HG03025 (cell line): ENCODE results near the gene LCN2.

ENCODE experiments used
- ATAC-seq: cut with Tn5 transposase; IDR thresholded peaks from one replicate; pipeline ENCODE4 v1.9.1; 2021; ENCODE audit warnings: mild to moderate bottlenecking, moderate library complexity; ENCODE audit not compliant: unreplicated experiment, low FRiP score

The LCN2 gene

GRCh38 chr9:128146591-128147120 is 2.6 kb upstream of the LCN2 start:
- ATAC-seq = no peak

GRCh38 chr9:128148509-128149000 is 698 bp upstream of the LCN2 start:
- ATAC-seq = no peak

- ATAC-seq = no peak
Observed at GRCh38 chr9:128149951-128150593, 819 bp downstream of the LCN2 start.

GRCh38 chr9:128150594-128151308 is 1.5 kb downstream of the LCN2 start:
- no peak for ATAC-seq

GRCh38 chr9:128151309-128152132 is 2.3 kb downstream of the LCN2 start:
- no peak for ATAC-seq

GRCh38 chr9:128152133-128153059 is 3.1 kb downstream of the LCN2 start:
- ATAC-seq = no peak

GRCh38 chr9:128153060-128153946 is 4.0 kb downstream of the LCN2 start:
- no peak for ATAC-seq

- ATAC-seq = no peak
Observed at GRCh38 chr9:128153947-128154695, 4.9 kb downstream of the LCN2 start.

- no peak for ATAC-seq
Observed at GRCh38 chr9:128155736-128156500, 6.7 kb downstream of the LCN2 start.

- peak; percentile 6 for ATAC-seq
Observed at GRCh38 chr9:128159522-128159783, 10.2 kb downstream of the LCN2 start.

GRCh38 chr9:128159784-128160602 is 10.7 kb downstream of the LCN2 start, which contains the start of gene BBLN:
BBLN (plus strand) TSS chr9:128160265; CDS start chr9:128160408, 143 bp downstream.
- ATAC-seq = peak; percentile 76

GRCh38 chr9:128160603-128160987 is 11.3 kb downstream of the LCN2 start:
- no peak for ATAC-seq

GRCh38 chr9:128161215-128161902 is 12.1 kb downstream of the LCN2 start:
- ATAC-seq = no peak

GRCh38 chr9:128162215-128163026 is 13.2 kb downstream of the LCN2 start:
- ATAC-seq = no peak

GRCh38 chr9:128163027-128163515 is 13.8 kb downstream of the LCN2 start:
- no peak for ATAC-seq
